ENCODE results near the gene PNRC1.
"Not testable (repeated sequence)": the region's sequence is repeated elsewhere in the genome, so short reads cannot be mapped to it uniquely, and the experiment has no call there.

The PNRC1 gene

GRCh38 chr6:89080281-89081128 lies at the start of gene PNRC1:
PNRC1 (plus strand) TSS chr6:89080751; CDS start chr6:89080895, 144 bp downstream.
- DNase-seq = peak; percentile 99 to 100 (median 100)

GRCh38 chr6:89032599-89032998 lies 48.0 kb upstream of the PNRC1 start:
- DNase-seq = no peak

GRCh38 chr6:89033461-89033860 lies 47.1 kb upstream of the PNRC1 start:
- DNase-seq = no peak

- not testable (repeated sequence) for DNase-seq
These were observed 46.4 kb upstream of the PNRC1 start for GRCh38 chr6:89034116-89034515.

- no peak for DNase-seq
These were observed 45.8 kb upstream of the PNRC1 start for GRCh38 chr6:89034586-89035251.

GRCh38 chr6:89035252-89036101 lies 45.1 kb upstream of the PNRC1 start:
- DNase-seq = no peak

- DNase-seq = no peak
These were observed 43.2 kb upstream of the PNRC1 start for GRCh38 chr6:89037141-89037900.

GRCh38 chr6:89037901-89038293 lies 42.7 kb upstream of the PNRC1 start:
- not testable (repeated sequence) for DNase-seq

GRCh38 chr6:89042664-89043063 lies 37.9 kb upstream of the PNRC1 start:
- DNase-seq = no peak

GRCh38 chr6:89044328-89045010 lies 36.1 kb upstream of the PNRC1 start:
- DNase-seq = no peak

GRCh38 chr6:89045011-89045387 lies 35.6 kb upstream of the PNRC1 start:
- no peak for DNase-seq

GRCh38 chr6:89045576-89045975 lies 35.0 kb upstream of the PNRC1 start:
- DNase-seq = no peak

- DNase-seq = no peak
These were observed 33.1 kb upstream of the PNRC1 start for GRCh38 chr6:89047473-89047872.

GRCh38 chr6:89048288-89048923 lies 32.1 kb upstream of the PNRC1 start:
- DNase-seq = no peak

- no peak for DNase-seq
These were observed 31.6 kb upstream of the PNRC1 start for GRCh38 chr6:89048985-89049384.

GRCh38 chr6:89050155-89050554 lies 30.4 kb upstream of the PNRC1 start:
- DNase-seq = no peak

GRCh38 chr6:89050697-89051096 lies 29.9 kb upstream of the PNRC1 start:
- no peak for DNase-seq

GRCh38 chr6:89051676-89052075 lies 28.9 kb upstream of the PNRC1 start:
- no peak for DNase-seq

GRCh38 chr6:89054208-89054607 lies 26.3 kb upstream of the PNRC1 start:
- no peak for DNase-seq

GRCh38 chr6:89057759-89058158 lies 22.8 kb upstream of the PNRC1 start:
- no peak for DNase-seq

- no peak for DNase-seq
These were observed 21.9 kb upstream of the PNRC1 start for GRCh38 chr6:89058627-89059026.

- no peak for DNase-seq
These were observed 21.3 kb upstream of the PNRC1 start for GRCh38 chr6:89059227-89059626.
